HFF-Myc (cell line): ENCODE results near the gene SLC35F5.
"Not testable (repeated sequence)": the region's sequence is repeated elsewhere in the genome, so short reads cannot be mapped to it uniquely, and the experiment has no call there.

Source experiments
- DNase-seq: peaks from one replicate; pipeline ENCODE4 v3.0.0-alpha.2; 2011; ENCODE audit warnings: low read depth; ENCODE audit errors: extremely low read depth
- H3K4me3 ChIP-seq: replicated peaks from 2 replicates; pipeline ENCODE4 v1.5.1; 2011; ENCODE audit warnings: low read depth, mild to moderate bottlenecking, control low read depth, low read length
- TF ChIP-seq, protein P1 (sequence below): IDR thresholded peaks from 2 replicates; pipeline ENCODE4 v1.5.1; 2012; ENCODE audit warnings: mild to moderate bottlenecking, low read depth, low read length, control low read depth; ENCODE audit errors: missing control alignments

The SLC35F5 gene

GRCh38 chr2:113784823-113785744 is 28.6 kb upstream of the SLC35F5 start:
- H3K4me3 ChIP-seq, result no peak overlapping the region
- TF ChIP-seq, protein P1, sequence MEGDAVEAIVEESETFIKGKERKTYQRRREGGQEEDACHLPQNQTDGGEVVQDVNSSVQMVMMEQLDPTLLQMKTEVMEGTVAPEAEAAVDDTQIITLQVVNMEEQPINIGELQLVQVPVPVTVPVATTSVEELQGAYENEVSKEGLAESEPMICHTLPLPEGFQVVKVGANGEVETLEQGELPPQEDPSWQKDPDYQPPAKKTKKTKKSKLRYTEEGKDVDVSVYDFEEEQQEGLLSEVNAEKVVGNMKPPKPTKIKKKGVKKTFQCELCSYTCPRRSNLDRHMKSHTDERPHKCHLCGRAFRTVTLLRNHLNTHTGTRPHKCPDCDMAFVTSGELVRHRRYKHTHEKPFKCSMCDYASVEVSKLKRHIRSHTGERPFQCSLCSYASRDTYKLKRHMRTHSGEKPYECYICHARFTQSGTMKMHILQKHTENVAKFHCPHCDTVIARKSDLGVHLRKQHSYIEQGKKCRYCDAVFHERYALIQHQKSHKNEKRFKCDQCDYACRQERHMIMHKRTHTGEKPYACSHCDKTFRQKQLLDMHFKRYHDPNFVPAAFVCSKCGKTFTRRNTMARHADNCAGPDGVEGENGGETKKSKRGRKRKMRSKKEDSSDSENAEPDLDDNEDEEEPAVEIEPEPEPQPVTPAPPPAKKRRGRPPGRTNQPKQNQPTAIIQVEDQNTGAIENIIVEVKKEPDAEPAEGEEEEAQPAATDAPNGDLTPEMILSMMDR, result no peak
- no peak for DNase-seq

GRCh38 chr2:113780472-113780871 is 24.0 kb upstream of the SLC35F5 start:
- DNase-seq, result no peak
- TF ChIP-seq, protein P1, result no peak
- no peak overlapping the region for H3K4me3 ChIP-seq

GRCh38 chr2:113777371-113777770 is 20.9 kb upstream of the SLC35F5 start:
- TF ChIP-seq, protein P1, result no peak
- DNase-seq, result no peak
- no peak overlapping the region for H3K4me3 ChIP-seq

DNA sequence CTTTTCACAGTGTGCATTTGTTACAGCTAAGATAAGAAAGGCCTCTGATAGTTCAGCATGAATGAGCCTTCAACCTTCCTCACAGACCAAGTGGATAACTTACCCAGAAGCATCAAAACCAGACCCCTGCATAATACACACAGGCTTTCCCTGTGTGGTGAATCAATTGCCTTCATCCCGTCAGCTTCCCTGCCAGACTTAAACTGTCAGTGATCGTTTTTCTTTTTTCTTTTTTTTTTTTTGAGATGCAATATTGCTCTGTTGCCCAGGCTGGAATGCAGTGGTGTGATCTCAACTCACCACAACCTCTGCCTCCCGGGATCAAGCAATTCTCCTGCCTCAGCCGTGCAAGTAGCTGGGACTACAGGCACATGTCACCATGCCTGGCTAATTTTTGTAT is 20.5 kb upstream of the SLC35F5 start:
- no peak for DNase-seq
- TF ChIP-seq, protein P1, result no peak
- H3K4me3 ChIP-seq, result no peak overlapping the region

DNA sequence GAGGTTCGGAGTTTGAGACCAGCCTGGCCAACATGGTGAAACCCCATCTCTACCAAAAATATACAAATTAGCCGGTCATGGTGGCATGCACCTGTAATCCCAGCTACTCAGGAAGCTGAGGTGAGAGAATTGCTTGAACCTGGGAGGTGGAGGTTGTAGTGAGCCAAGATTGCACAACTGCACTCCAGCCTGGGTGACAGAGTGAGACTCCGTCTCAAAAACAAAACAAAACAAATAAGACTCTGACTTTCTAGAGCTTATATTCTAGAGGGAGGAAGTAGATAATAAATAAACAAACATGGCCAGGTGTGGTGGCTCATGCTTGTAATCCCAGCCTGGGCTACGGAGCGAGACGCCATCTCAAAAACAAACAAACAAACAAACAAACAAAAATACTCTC is 18.2 kb upstream of the SLC35F5 start:
- not testable (repeated sequence) for H3K4me3 ChIP-seq, DNase-seq

- TF ChIP-seq, protein P1, result no peak
- DNase-seq, result no peak
- H3K4me3 ChIP-seq, result no peak overlapping the region
Observed at GRCh38 chr2:113770929-113771328, 14.5 kb upstream of the SLC35F5 start.

DNA sequence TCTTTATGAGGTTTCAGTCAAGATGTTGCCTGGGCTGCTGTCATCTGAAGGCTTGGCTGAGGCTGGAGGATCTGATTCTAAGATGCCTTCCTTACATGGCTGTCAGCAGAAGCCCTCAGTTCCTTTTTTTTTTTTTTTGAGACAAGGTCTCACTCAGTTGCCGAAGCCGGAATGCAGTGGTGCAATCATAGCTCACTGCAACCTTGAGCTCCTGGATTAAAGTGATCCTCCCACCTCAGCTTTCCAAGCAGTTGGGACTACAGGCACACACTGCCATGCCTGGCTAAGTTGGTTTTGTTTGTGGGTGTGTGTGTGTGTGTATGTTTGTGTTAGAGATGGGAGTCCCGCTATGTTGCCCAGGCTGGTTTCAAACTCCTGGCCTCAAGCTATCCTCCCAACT is 13.1 kb upstream of the SLC35F5 start:
- TF ChIP-seq, protein P1, result no peak
- H3K4me3 ChIP-seq, result no peak overlapping the region
- DNase-seq, result no peak
